SK-N-SH (cell line): ENCODE measurements around the gene ZP2. TPM values are rescaled to one million over a fixed set of nuclear protein-coding genes. Genes with fewer than 3 reads are reported as not detected.
A peak's percentile ranks its signal among the peaks of the same experiment; 100 is the strongest.

Experiments
- CTCF ChIA-PET: fragments of 300-600, 350-600 bp; formaldehyde crosslinking; extraction: SDS; loops from one replicate; lab custom pipeline; 2021; lab: Yijun Ruan, JAX
- POLR2A ChIA-PET: fragments of 350-600 bp; sonication (Branson Sonifier 250); formaldehyde crosslinking; extraction: SDS; loops from one replicate; lab custom pipeline; 2020; ENCODE audit warnings: antibody characterized with exemption, inconsistent platforms; lab: Yijun Ruan, JAX
- DNase-seq: peaks from one replicate; pipeline ENCODE4 v3.0.0; 2012
- H2AFZ ChIP-seq: fragments of 200-600 bp; sonication (generic); 2 replicates; pipeline ENCODE4 v1.8.1; 2016; ENCODE audit warnings: antibody characterized with exemption, mild to moderate bottlenecking, low read depth
- H3F3A ChIP-seq: fragments of 200-600 bp; sonication (generic); replicated peaks from 2 replicates; pipeline ENCODE3; 2016; ENCODE audit warnings: antibody characterized with exemption, mild to moderate bottlenecking; ENCODE audit not compliant: insufficient read depth
- H3K27ac ChIP-seq, 2 experiments: fragments of 200-500 bp in 1 of 2; fragments of 200-600 bp in 1 of 2; sonication (Bioruptor generic) in 1 of 2; sonication (generic), shearing (Covaris generic) in 1 of 2; 2 replicates each; pipeline versions ENCODE4 v1.5.1 to v1.6.1; 2014 to 2016; ENCODE audit warnings: low read depth in 2 of 2, inconsistent platforms in 1 of 2, low read length in 1 of 2, mild to moderate bottlenecking in 1 of 2, mixed read lengths in 1 of 2
- H3K27me3 ChIP-seq: fragments of 200-600 bp; sonication (generic), shearing (Covaris generic); 2 replicates; pipeline ENCODE4 v1.6.1; 2016; ENCODE audit warnings: mixed run types; ENCODE audit not compliant: insufficient read depth
- H3K36me3 ChIP-seq, 2 experiments: fragments of 200-500 bp in 1 of 2; fragments of 200-600 bp in 1 of 2; sonication (Bioruptor generic) in 1 of 2; sonication (generic) in 1 of 2; replicated peaks in 1 of 2; 2 replicates each; pipeline versions ENCODE3 to v1.5.1; 2014 to 2016; ENCODE audit warnings: low read length in 1 of 2, mild to moderate bottlenecking in 1 of 2; ENCODE audit not compliant: insufficient read depth in 2 of 2, control insufficient read depth in 1 of 2
- H3K4me1 ChIP-seq, 2 experiments: fragments of 200-500 bp in 1 of 2; fragments of 200-600 bp in 1 of 2; sonication (Bioruptor generic) in 1 of 2; sonication (generic), shearing (Covaris generic) in 1 of 2; 2 replicates each; pipeline versions ENCODE4 v1.5.1 to v1.6.1; 2014 to 2016; ENCODE audit warnings: low read depth in 1 of 2, low read length in 1 of 2, mixed run types in 1 of 2; ENCODE audit not compliant: insufficient read depth in 2 of 2, control insufficient read depth in 1 of 2
- H3K4me2 ChIP-seq: fragments of 200-600 bp; sonication (generic), shearing (Covaris generic); 2 replicates; pipeline ENCODE4 v1.6.1; 2017; ENCODE audit warnings: mixed run types
- H3K4me3 ChIP-seq, 2 experiments: fragments of 200-500 bp in 1 of 2; fragments of 200-600 bp in 1 of 2; sonication (Bioruptor generic) in 1 of 2; sonication (generic), shearing (Covaris generic) in 1 of 2; 2 replicates each; pipeline versions ENCODE4 v1.5.1 to v1.8.1; 2014 to 2016; ENCODE audit warnings: low read depth in 2 of 2, inconsistent platforms in 1 of 2, low read length in 1 of 2, mild to moderate bottlenecking in 1 of 2, mixed read lengths in 1 of 2, moderate library complexity in 1 of 2
- H3K79me2 ChIP-seq: fragments of 200-600 bp; sonication (generic); 2 replicates; pipeline ENCODE4 v1.8.1; 2017; ENCODE audit warnings: mild to moderate bottlenecking; ENCODE audit not compliant: insufficient read depth
- H3K9ac ChIP-seq: fragments of 200-600 bp; sonication (generic); 2 replicates; pipeline ENCODE4 v1.6.1; 2017; ENCODE audit warnings: mixed run types
- H3K9me2 ChIP-seq: fragments of 200-600 bp; sonication (generic); 2 replicates; pipeline ENCODE4 v1.6.1; 2017; ENCODE audit warnings: mixed run types
- H3K9me3 ChIP-seq: fragments of 200-600 bp; sonication (generic); 2 replicates; pipeline ENCODE4 v1.6.1; 2017; ENCODE audit warnings: mixed run types, mild to moderate bottlenecking, moderate library complexity
- H4K20me1 ChIP-seq: fragments of 200-600 bp; sonication (generic); 2 replicates; pipeline ENCODE4 v1.6.1; 2017; ENCODE audit warnings: mild to moderate bottlenecking, mixed run types; ENCODE audit not compliant: insufficient read depth
- ELF1 ChIP-seq: IDR thresholded peaks from 2 replicates; pipeline ENCODE4 v1.4.0; 2012
- FOSL2 ChIP-seq: IDR thresholded peaks from 2 replicates; pipeline ENCODE4 v1.4.0; 2012; ENCODE audit warnings: low read depth, mild to moderate bottlenecking, moderate library complexity, borderline replicate concordance
- FOXJ3 ChIP-seq: sonication (generic); formaldehyde crosslinking; IDR thresholded peaks from 2 replicates; pipeline ENCODE4 v1.5.1; 2020; ENCODE audit warnings: mild to moderate bottlenecking, missing genetic modification reagents
- FOXM1 ChIP-seq: IDR thresholded peaks from 2 replicates; pipeline ENCODE4 v1.4.0; 2012; ENCODE audit warnings: low read depth, mild to moderate bottlenecking
- GABPA ChIP-seq: IDR thresholded peaks from 2 replicates; pipeline ENCODE4 v1.4.0; 2012; ENCODE audit warnings: low read depth, mild to moderate bottlenecking
- NFIC ChIP-seq: IDR thresholded peaks from 2 replicates; pipeline ENCODE4 v1.4.0; 2012; ENCODE audit warnings: borderline replicate concordance
- POLR2AphosphoS5 ChIP-seq: IDR thresholded peaks from 2 replicates; pipeline ENCODE4 v1.6.1; 2012; ENCODE audit warnings: low read depth, low read length
- RCOR1 ChIP-seq: fragments of 150-350 bp; IDR thresholded peaks from 2 replicates; pipeline ENCODE4 v1.6.1; 2017; ENCODE audit warnings: antibody characterized with exemption, low read length
- REST ChIP-seq: IDR thresholded peaks from 2 replicates; pipeline ENCODE4 v1.6.1; 2012; ENCODE audit warnings: mild to moderate bottlenecking, low read depth, low read length, moderate library complexity
- SIN3A ChIP-seq: IDR thresholded peaks from 2 replicates; pipeline ENCODE4 v1.6.1; 2012; ENCODE audit warnings: low read depth, mild to moderate bottlenecking, low read length, moderate library complexity, borderline replicate concordance
- SMC3 ChIP-seq: IDR thresholded peaks from 2 replicates; pipeline ENCODE4 v1.6.1; 2012; ENCODE audit warnings: low read depth, low read length, improper control_type of control experiment
- TAF1 ChIP-seq: IDR thresholded peaks from 2 replicates; pipeline ENCODE4 v1.6.1; 2012; ENCODE audit warnings: low read depth, mild to moderate bottlenecking, low read length, moderate library complexity, borderline replicate concordance
- TEAD4 ChIP-seq: IDR thresholded peaks from 2 replicates; pipeline ENCODE4 v1.4.0; 2012; ENCODE audit warnings: mild to moderate bottlenecking, borderline replicate concordance; ENCODE audit not compliant: insufficient read depth
- YY1 ChIP-seq: IDR thresholded peaks from 2 replicates; pipeline ENCODE4 v1.4.0; 2012; ENCODE audit warnings: low read depth, mild to moderate bottlenecking
- WGBS: methylation state at CpG from one replicate; pipeline ENCODE4 v1.1.6; 2017; ENCODE audit warnings: low lambda C conversion rate; 5-methylcytosine and 5-hydroxymethylcytosine counted together
- polyA plus RNA-seq, 3 experiments: library from polyadenylated mRNA; depleted of rRNA; stranded (reverse); fragments of >200 nt; gene quantifications; 2 replicates each; pipeline ENCODE4 v1.2.3, GENCODE V29; 2012

Gene ZP2
- polyA plus RNA-seq, 1 of the 3 experiments (the other 2 are of a cell fraction): not detected

- Histone ChIP-seq H3K27me3 (no peaks in the 10 kb centered on the region), H4K20me1 (no peaks in the 10 kb centered on the region), H3K4me2 (no peak overlapping the region), H3K9ac (no peak overlapping the region), H3K4me1 (peaks cover 0 to 4% of the 10 kb centered on the region in 2 experiments; a peak in 1 of 4 replicates), H3F3A (no peaks in the 10 kb centered on the region), H3K9me2 (no peaks in the 10 kb centered on the region), H3K9me3 (no peaks in the 10 kb centered on the region), H3K79me2 (no peaks in the 10 kb centered on the region), H3K36me3 (peaks cover 8 to 9% of the 10 kb centered on the region in 2 experiments), H3K4me3 (no peak overlapping the region), H2AFZ (no peak overlapping the region), H3K27ac (no peak overlapping the region)
- 85% methylated on average over 9 of the region's 9 CpGs for WGBS
- TF ChIP-seq FOSL2: peak; percentile 17; the same call in 1 of the 2 replicates
- no peak for TF ChIP-seq POLR2AphosphoS5
- POLR2A ChIA-PET: no interaction called here
- no peak for DNase-seq
- CTCF ChIA-PET: interaction anchor here (2.6 kb wide), 1 partner anchor 21 kb away, joined by 11 read pairs; no protein-coding TSS in a partner anchor
Observed at GRCh38 chr16:21167360-21167759, 44.0 kb downstream of the ZP2 start.

- no peaks in the 10 kb centered on the region for H3K79me2 ChIP-seq
- CTCF ChIA-PET: interaction anchor here (1.7 to 2.6 kb wide), 2 partner anchors 10 to 22 kb away, joined by 5 to 11 read pairs; no protein-coding TSS in a partner anchor
- no peak overlapping the region for H3K9ac ChIP-seq
- peaks cover 0 to 4% of the 10 kb centered on the region in 2 experiments; a peak in 1 of 4 replicates for H3K4me1 ChIP-seq
- no peak overlapping the region for H3K27ac ChIP-seq
- no peaks in the 10 kb centered on the region for H4K20me1 ChIP-seq
- H3K4me3 ChIP-seq: no peak overlapping the region
- H2AFZ ChIP-seq: no peak overlapping the region
- peak; percentile 90 for TF ChIP-seq REST
- no peak for TF ChIP-seq RCOR1
- H3F3A ChIP-seq: no peaks in the 10 kb centered on the region
- POLR2A ChIA-PET: no interaction called here
- no peaks in the 10 kb centered on the region for H3K9me2 ChIP-seq
- DNase-seq: no peak
- peaks cover 8% of the 10 kb centered on the region in 2 experiments for H3K36me3 ChIP-seq
- H3K27me3 ChIP-seq: no peaks in the 10 kb centered on the region
- H3K4me2 ChIP-seq: no peak overlapping the region
- 95% methylated on average over 9 of the region's 9 CpGs for WGBS
- no peaks in the 10 kb centered on the region for H3K9me3 ChIP-seq
Observed at GRCh38 chr16:21166561-21166961, 44.8 kb downstream of the ZP2 start.

- 98% methylated on average over 7 of the region's 7 CpGs for WGBS
- Histone ChIP-seq H3K4me2 (no peak overlapping the region), H3K79me2 (no peaks in the 10 kb centered on the region), H3K36me3 (peaks cover 0 to 7% of the 10 kb centered on the region in 2 experiments), H3K27ac (no peak overlapping the region), H3K9me2 (no peaks in the 10 kb centered on the region)
- no peak for DNase-seq
- TF ChIP-seq FOSL2: no peak
- no peak for TF ChIP-seq SIN3A
- TF ChIP-seq ELF1: no peak
- no peak for TF ChIP-seq TEAD4
- no peak for TF ChIP-seq FOXJ3 (CRISPR knock-in tag)
- TF ChIP-seq FOXM1: no peak
- TF ChIP-seq RCOR1: no peak
- no peak for TF ChIP-seq REST
- TF ChIP-seq TAF1: no peak
- no peak for TF ChIP-seq GABPA
- no peak for TF ChIP-seq SMC3
- TF ChIP-seq NFIC: no peak
- no peak for TF ChIP-seq YY1
- TF ChIP-seq, all 33 proteins: peak for 0
- Histone ChIP-seq H3K4me1 (peaks cover 0 to 4% of the 10 kb centered on the region in 2 experiments; a peak in 1 of 4 replicates), H4K20me1 (no peaks in the 10 kb centered on the region), H3K9ac (no peak overlapping the region), H3K27me3 (no peaks in the 10 kb centered on the region), H3K9me3 (no peaks in the 10 kb centered on the region), H3F3A (peaks cover 7% of the 10 kb centered on the region), H3K4me3 (no peak overlapping the region), H2AFZ (no peak overlapping the region)
- CTCF ChIA-PET: interaction anchor here (1.6 kb wide), 1 partner anchor 136 kb away, joined by 5 read pairs; no protein-coding TSS in a partner anchor
- POLR2A ChIA-PET: no interaction called here
Observed at GRCh38 chr16:21164521-21165168, 46.7 kb downstream of the ZP2 start.
